Keratinocyte (primary cell): ENCODE measurements around the gene PDE8A. TPM values are rescaled to one million over a fixed set of nuclear protein-coding genes. Genes with fewer than 3 reads are reported as not detected.

Source experiments
- DNase-seq: peaks from one replicate; pipeline ENCODE4 v3.0.0-alpha.2; 2011; ENCODE audit warnings: low read depth, missing footprints, low spot score
- FAIRE-seq: peaks from 2 replicates; lab custom pipeline; 2011; peaks lifted over from hg19 to GRCh38; lab: Jason Lieb, UNC
- H2AFZ ChIP-seq: 2 replicates; pipeline ENCODE4 v1.6.0; 2012; ENCODE audit warnings: low read length, control low read depth, inconsistent platforms; ENCODE audit not compliant: control insufficient read depth
- H3K27ac ChIP-seq: 2 replicates; pipeline ENCODE4 v1.5.1; 2011; ENCODE audit warnings: low read length; ENCODE audit not compliant: control insufficient read depth, insufficient read depth
- H3K27me3 ChIP-seq: 3 replicates; pipeline ENCODE4 v1.6.0; 2011; ENCODE audit warnings: low read length; ENCODE audit not compliant: control insufficient read depth, insufficient read depth; ENCODE audit errors: extremely low read depth
- H3K36me3 ChIP-seq, 2 experiments: 2 replicates in 1 of 2; 3 replicates in 1 of 2; pipeline ENCODE4 v1.5.1; 2011; ENCODE audit warnings: low read length in 2 of 2, mild to moderate bottlenecking in 1 of 2; ENCODE audit not compliant: control insufficient read depth in 2 of 2, insufficient read depth in 2 of 2; ENCODE audit errors: extremely low read depth in 1 of 2
- H3K4me1 ChIP-seq: 3 replicates; pipeline ENCODE4 v1.5.1; 2011; ENCODE audit warnings: low read length; ENCODE audit not compliant: control insufficient read depth, insufficient read depth; ENCODE audit errors: extremely low read depth
- H3K4me2 ChIP-seq: 3 replicates; pipeline ENCODE4 v1.6.0; 2011; ENCODE audit warnings: low read depth, low read length; ENCODE audit not compliant: control insufficient read depth, insufficient read depth; ENCODE audit errors: extremely low read depth
- H3K4me3 ChIP-seq, 3 experiments: fragments of 200-600 bp in 1 of 3; sonication (generic) in 1 of 3; 2 replicates in 2 of 3; 3 replicates in 1 of 3; pipeline ENCODE4 v1.5.1; 2011 to 2016; ENCODE audit warnings: low read length in 3 of 3, mild to moderate bottlenecking in 3 of 3, control low read depth in 2 of 3, inconsistent platforms in 1 of 3, low read depth in 1 of 3, mixed read lengths in 1 of 3, mixed run types in 1 of 3, moderate library complexity in 1 of 3; ENCODE audit not compliant: control insufficient read depth in 2 of 3, insufficient read depth in 2 of 3; ENCODE audit errors: extremely low read depth in 1 of 3
- H3K79me2 ChIP-seq: 2 replicates; pipeline ENCODE4 v1.6.0; 2012; ENCODE audit warnings: low read length; ENCODE audit not compliant: control insufficient read depth, insufficient read depth
- H3K9ac ChIP-seq: 3 replicates; pipeline ENCODE4 v1.6.0; 2011; ENCODE audit warnings: low read length; ENCODE audit not compliant: control insufficient read depth, insufficient read depth; ENCODE audit errors: extremely low read depth
- H3K9me1 ChIP-seq: 3 replicates; pipeline ENCODE4 v1.6.0; 2011; ENCODE audit warnings: low read length; ENCODE audit not compliant: control insufficient read depth, insufficient read depth; ENCODE audit errors: extremely low read depth
- H3K9me3 ChIP-seq: 2 replicates; pipeline ENCODE4 v1.5.1; 2012; ENCODE audit warnings: low read depth, low read length; ENCODE audit not compliant: control insufficient read depth
- H4K20me1 ChIP-seq: 3 replicates; pipeline ENCODE4 v1.6.0; 2011; ENCODE audit warnings: low read length; ENCODE audit not compliant: control insufficient read depth, insufficient read depth; ENCODE audit errors: extremely low read depth
- CTCF ChIP-seq, 3 experiments: IDR thresholded peaks in 1 of 3; conservative IDR thresholded peaks in 1 of 3; optimal IDR thresholded peaks in 1 of 3; 2 replicates in 2 of 3; 3 replicates in 1 of 3; pipeline versions ENCODE3 to v1.5.1; 2011; ENCODE audit warnings: low read length in 3 of 3, mild to moderate bottlenecking in 3 of 3, moderate library complexity in 2 of 3, control low read depth in 1 of 3, inconsistent platforms in 1 of 3; ENCODE audit not compliant: insufficient read depth in 2 of 3; ENCODE audit errors: extremely low read depth in 1 of 3
- EZH2 ChIP-seq: IDR thresholded peaks from one replicate; pipeline ENCODE4 v1.6.1; 2012; ENCODE audit warnings: inconsistent platforms, mild to moderate bottlenecking, low read length, moderate library complexity
- dilution Hi-C: fragments of 300-500 bp; cut with MboI; formaldehyde crosslinking; loops from one replicate; pipeline ENCODE4 v1.7.0; 2020; ENCODE audit warnings: low sequenced_read_pairs; ENCODE audit not compliant: extremely low pct_ligation_motif_present
- polyA plus RNA-seq, 5 experiments: library from polyadenylated mRNA; depleted of rRNA in 3 of 5; stranded (reverse) in 3 of 5; stranded (forward) in 1 of 5; unstranded in 1 of 5; fragments of >200 nt; gene quantifications; 1 replicate in 1 of 5; 2 replicates in 3 of 5; 3 replicates in 1 of 5; pipeline versions ENCODE4 v1.2.1 to v1.2.3, GENCODE V29; 2011 to 2012; ENCODE audit warnings: missing spikeins in 2 of 5, low read depth in 1 of 5, low replicate concordance in 1 of 5

PDE8A gene
- polyA plus RNA-seq, 1 donor (not counting 4 experiments of a cell fraction or from before 2014, with no cell fraction given) = 24.1 TPM

GRCh38 chr15:85026304-85027032 is 44.8 kb downstream of the PDE8A start:
- Histone ChIP-seq H3K9ac (no peak overlapping the region), H3K4me1 (peaks cover 30% of the 10 kb centered on the region), H4K20me1 (no peaks in the 10 kb centered on the region), H3K4me3 (no peak overlapping the region), H3K9me1 (no peaks in the 10 kb centered on the region), H3K27ac (no peak overlapping the region), H3K36me3 (no peaks in the 10 kb centered on the region), H3K4me2 (no peak overlapping the region), H3K27me3 (no peaks in the 10 kb centered on the region), H3K79me2 (peaks cover 23% of the 10 kb centered on the region), H2AFZ (no peak overlapping the region), H3K9me3 (no peaks in the 10 kb centered on the region)
- no peak for DNase-seq
- FAIRE-seq = no peak
- dilution Hi-C loops = no loop called here
- no peak for TF ChIP-seq EZH2
- no peak for TF ChIP-seq CTCF (optimal IDR thresholded peaks at IDR 0.05 in 1 of 3, IDR thresholded peaks at IDR 0.05 in 1 of 3, conservative IDR thresholded peaks at IDR 0.05 in 1 of 3; ENCODE audit: extremely low read depth in 1 of 3, insufficient read depth in 2 of 3, low read length in 3 of 3)

GRCh38 chr15:85027033-85027380 is 45.4 kb downstream of the PDE8A start:
- Histone ChIP-seq H2AFZ (no peak overlapping the region), H3K4me1 (peaks cover 30% of the 10 kb centered on the region), H3K79me2 (peaks cover 23% of the 10 kb centered on the region), H3K27me3 (no peaks in the 10 kb centered on the region), H3K4me3 (no peak overlapping the region), H3K27ac (no peak overlapping the region), H3K4me2 (no peak overlapping the region), H3K9ac (no peak overlapping the region), H3K36me3 (no peaks in the 10 kb centered on the region), H3K9me1 (no peaks in the 10 kb centered on the region), H3K9me3 (no peaks in the 10 kb centered on the region), H4K20me1 (no peaks in the 10 kb centered on the region)
- dilution Hi-C loops = no loop called here
- DNase-seq (no peak), FAIRE-seq (no peak)
- TF ChIP-seq CTCF (optimal IDR thresholded peaks at IDR 0.05 in 1 of 3, IDR thresholded peaks at IDR 0.05 in 1 of 3, conservative IDR thresholded peaks at IDR 0.05 in 1 of 3; ENCODE audit: extremely low read depth in 1 of 3, insufficient read depth in 2 of 3, low read length in 3 of 3) (no peak), EZH2 (no peak)
